Measurements from ENCODE around the gene KCNS3. TPM values are rescaled to one million over a fixed set of nuclear protein-coding genes. Genes with fewer than 3 reads are reported as not detected.

Gene KCNS3
- total and polyA plus RNA-seq, 2 of the 13 experiments (the other 11 are each of a cell fraction or from before 2014, with no cell fraction given) = not detected

DNA sequence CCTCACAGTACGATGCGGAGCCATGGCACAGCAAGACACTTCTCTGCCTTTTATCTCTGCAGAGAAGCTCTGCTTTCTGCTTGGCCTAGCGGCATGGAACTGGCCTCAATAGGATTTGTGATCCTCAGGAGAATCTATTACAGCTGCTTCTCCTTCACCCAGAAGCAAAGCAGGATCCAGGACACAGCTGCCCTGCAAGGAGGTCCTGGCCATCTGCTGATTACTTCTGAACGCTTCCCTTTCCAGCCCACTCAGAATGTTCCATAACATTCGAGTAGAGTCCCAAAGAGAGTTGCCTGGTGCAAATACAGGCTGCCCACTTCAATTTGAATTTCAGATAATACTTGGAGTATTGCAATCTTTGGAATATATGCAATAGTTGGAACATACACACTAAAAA lies 29.2 kb upstream of the KCNS3 start:
- TF ChIP-seq ATF7 (IDR thresholded peaks at IDR 0.05) (no peak), ATF7 (CRISPR knock-in tag; IDR thresholded peaks at IDR 0.05) (no peak)
- no peak for ATAC-seq
- H3K36me3 ChIP-seq (replicated peaks in 1 of 2; ENCODE audit: control insufficient read depth in 1 of 2, insufficient read depth in 2 of 2, low read length in 2 of 2) = no peaks in the 10 kb centered on the region
- BruUV-seq (replicated peaks) = no TSS peak
- no peak overlapping the region for H3K4me3 ChIP-seq (replicated peaks in 1 of 3; ENCODE audit: insufficient read depth in 1 of 3, low read depth in 2 of 3, low read length in 3 of 3)
- no peaks in the 10 kb centered on the region for H3K9me3 ChIP-seq (ENCODE audit: low read length)
- H3K27ac ChIP-seq (ENCODE audit: extremely low read length, insufficient read depth, low read length) = no peak overlapping the region
- no peak for FAIRE-seq
- H4K20me1 ChIP-seq (ENCODE audit: insufficient read depth, low read length) = no peaks in the 10 kb centered on the region
- H3K4me2 ChIP-seq (ENCODE audit: low read depth, low read length) = no peak overlapping the region
- H3K79me2 ChIP-seq (ENCODE audit: insufficient read depth, low read length) = no peaks in the 10 kb centered on the region
- WGBS (ENCODE audit: low lambda C conversion rate) = 34% methylated on average over 5 of the region's 5 CpGs
- H3K4me1 ChIP-seq (ENCODE audit: insufficient read depth, low read length) = no peaks in the 10 kb centered on the region
- intact Hi-C loops (cut with micrococcal nuclease; ENCODE audit: unreplicated experiment) (no loop called here), in situ Hi-C loops (cut with HindIII; ENCODE audit: extremely low pct_ligation_motif_present, low pct_unique_long_range_greater_than_20kb) (no loop called here)
- no peak overlapping the region for H2AFZ ChIP-seq (ENCODE audit: low read length)
- H3K27me3 ChIP-seq (ENCODE audit: control insufficient read depth in 1 of 2, insufficient read depth in 2 of 2, low read length in 2 of 2) = peaks cover 0 to 10% of the 10 kb centered on the region in 2 experiments; a peak in 2 of 5 replicates
- ChIA-PET CTCF (ENCODE audit: low intra/inter-chr PET ratio, low total read pairs) (no interaction called here), POLR2A (no interaction called here)
- H3K9ac ChIP-seq (ENCODE audit: insufficient read depth, low read depth, low read length) = no peak overlapping the region
- DNase-seq (ENCODE audit: low spot score) = no peak

DNA sequence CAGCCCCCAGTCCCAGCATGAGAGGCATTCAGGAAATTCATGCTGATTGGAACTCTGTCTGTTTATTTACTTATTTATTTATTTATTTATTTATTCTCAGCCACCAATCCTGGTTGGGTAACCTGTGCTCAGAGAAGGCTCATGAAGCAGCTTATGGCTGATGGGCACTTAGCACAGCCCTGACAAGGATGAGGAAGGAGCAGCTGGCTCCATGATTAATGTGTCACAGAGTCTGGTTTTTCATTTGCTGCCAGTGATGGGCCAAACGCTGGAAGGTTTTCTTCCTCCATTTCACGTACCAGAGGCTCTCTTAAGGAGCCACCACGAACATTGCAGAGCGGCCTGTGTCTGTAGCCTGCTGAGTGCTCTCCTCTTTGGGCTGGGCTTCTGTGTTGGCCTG lies 28.3 kb upstream of the KCNS3 start:
- no peak overlapping the region for H3K4me3 ChIP-seq (replicated peaks in 1 of 3; ENCODE audit: insufficient read depth in 1 of 3, low read depth in 2 of 3, low read length in 3 of 3)
- DNase-seq (ENCODE audit: low spot score) (no peak), FAIRE-seq (no peak), ATAC-seq (no peak)
- no peak overlapping the region for H2AFZ ChIP-seq (ENCODE audit: low read length)
- H3K79me2 ChIP-seq (ENCODE audit: insufficient read depth, low read length) = no peaks in the 10 kb centered on the region
- H3K27me3 ChIP-seq (ENCODE audit: control insufficient read depth in 1 of 2, insufficient read depth in 2 of 2, low read length in 2 of 2) = peaks cover 0 to 10% of the 10 kb centered on the region in 2 experiments; a peak in 2 of 5 replicates
- no peak for TF ChIP-seq ZNF407 (CRISPR knock-in tag; IDR thresholded peaks at IDR 0.05; ENCODE audit: not compliant biosample characterization)
- TF ChIP-seq TBX3 (IDR thresholded peaks at IDR 0.05; ENCODE audit: borderline replicate concordance) = no peak
- TF ChIP-seq NKX3-1 (CRISPR knock-in tag; IDR thresholded peaks at IDR 0.05) = no peak
- no peak overlapping the region for H3K27ac ChIP-seq (ENCODE audit: extremely low read length, insufficient read depth, low read length)
- no peaks in the 10 kb centered on the region for H4K20me1 ChIP-seq (ENCODE audit: insufficient read depth, low read length)
- no peak overlapping the region for H3K9ac ChIP-seq (ENCODE audit: insufficient read depth, low read depth, low read length)
- intact Hi-C loops (cut with micrococcal nuclease; ENCODE audit: unreplicated experiment) = loop anchor here (2.0 kb wide), 1 partner anchor 69 kb away; no protein-coding TSS in a partner anchor
- BruUV-seq (replicated peaks) = no TSS peak
- H3K4me2 ChIP-seq (ENCODE audit: low read depth, low read length) = no peak overlapping the region
- H3K9me3 ChIP-seq (ENCODE audit: low read length) = no peaks in the 10 kb centered on the region
- no peaks in the 10 kb centered on the region for H3K36me3 ChIP-seq (replicated peaks in 1 of 2; ENCODE audit: control insufficient read depth in 1 of 2, insufficient read depth in 2 of 2, low read length in 2 of 2)
- in situ Hi-C loops (cut with HindIII; ENCODE audit: extremely low pct_ligation_motif_present, low pct_unique_long_range_greater_than_20kb) = loop anchor here (5.0 kb wide), 2 partner anchors 302 to 527 kb away; no protein-coding TSS in a partner anchor
- ChIA-PET CTCF (ENCODE audit: low intra/inter-chr PET ratio, low total read pairs) (interaction anchor here (2.3 kb wide), 1 partner anchor 528 kb away, joined by 34 read pairs; no protein-coding TSS in a partner anchor), POLR2A (no interaction called here)
- H3K4me1 ChIP-seq (ENCODE audit: insufficient read depth, low read length) = no peaks in the 10 kb centered on the region
- 2% methylated on average over 4 of the region's 4 CpGs for WGBS (ENCODE audit: low lambda C conversion rate)
